ENCODE data around the gene CATSPER2.
"Not testable (repeated sequence)": the region's sequence is repeated elsewhere in the genome, so short reads cannot be mapped to it uniquely, and the experiment has no call there.

CATSPER2 gene

DNA sequence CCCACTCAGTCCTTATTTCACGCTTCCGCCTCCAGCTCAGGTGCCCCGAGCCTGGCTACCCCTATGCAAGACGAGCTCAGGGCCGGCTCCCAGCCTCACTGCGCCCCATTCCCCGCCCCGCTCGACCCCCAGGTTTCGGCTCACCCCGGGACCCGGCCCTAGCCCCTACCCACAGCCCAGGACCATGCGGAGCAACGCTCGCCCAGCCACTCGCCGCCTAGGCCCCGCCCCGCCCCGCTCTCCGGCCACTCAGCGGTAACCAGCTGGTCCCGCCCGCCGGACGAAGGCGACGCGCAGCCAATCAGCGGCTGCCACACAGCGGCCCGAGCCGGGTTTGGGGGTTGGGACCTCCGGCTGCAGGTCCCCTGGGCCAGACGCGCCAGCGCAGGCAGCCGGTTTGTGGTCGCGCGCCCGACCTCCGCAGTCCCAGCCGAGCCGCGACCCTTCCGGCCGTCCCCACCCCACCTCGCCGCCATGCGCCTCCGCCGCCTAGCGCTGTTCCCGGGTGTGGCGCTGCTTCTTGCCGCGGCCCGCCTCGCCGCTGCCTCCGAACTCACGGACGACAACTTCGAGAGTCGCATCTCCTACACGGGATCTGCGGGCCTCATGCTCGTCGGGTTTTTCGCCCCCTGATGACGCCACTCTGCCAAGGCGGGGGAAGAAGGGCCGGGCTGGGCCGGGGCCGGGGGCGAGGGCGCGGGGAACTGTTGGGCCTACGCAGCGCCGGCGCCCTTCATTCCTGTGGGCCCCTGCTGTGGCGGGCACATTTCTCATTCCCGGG, at the start of gene CATSPER2:
CATSPER2 (minus strand) TSS at position 196 of the 781 bp plus-strand sequence. CDS start 783 bp downstream, outside the sequence.
- no peak for DNase-seq (ENCODE audit: low spot score)

GRCh38 chr15:43693148-43694022, 44.7 kb upstream of the CATSPER2 start, which contains the start of gene CKMT1A:
TSS of gene CKMT1A (plus strand) at chr15:43693859. CDS start at chr15:43694051, 192 bp downstream.
- not testable (repeated sequence) for DNase-seq (ENCODE audit: low spot score)

DNA sequence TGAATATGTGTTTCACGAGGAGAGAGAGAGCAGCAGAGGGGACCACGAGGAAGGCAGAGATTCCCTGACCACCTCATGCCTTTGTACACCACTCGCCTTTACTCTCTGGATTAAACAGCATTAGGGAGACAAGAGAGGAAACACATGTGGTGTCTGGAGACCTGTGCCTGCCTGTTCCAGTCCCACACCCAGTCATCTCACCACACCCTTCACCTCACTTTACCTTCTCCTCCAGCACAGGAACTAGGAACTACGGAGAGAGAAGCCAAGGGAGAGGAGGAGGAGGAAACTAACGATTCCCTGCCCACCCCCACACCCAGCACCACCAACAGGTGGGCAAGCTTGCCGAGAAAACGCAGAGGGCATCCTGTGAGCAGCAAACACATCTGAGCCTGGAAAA, 44.0 kb upstream of the CATSPER2 start:
- DNase-seq (ENCODE audit: low spot score): not testable (repeated sequence)

- not testable (repeated sequence) for DNase-seq (ENCODE audit: low spot score)
These were observed 41.1 kb upstream of the CATSPER2 start for GRCh38 chr15:43689604-43690301.

- not testable (repeated sequence) for DNase-seq (ENCODE audit: low spot score)
These were observed 25.5 kb upstream of the CATSPER2 start for GRCh38 chr15:43674175-43674574.

DNA sequence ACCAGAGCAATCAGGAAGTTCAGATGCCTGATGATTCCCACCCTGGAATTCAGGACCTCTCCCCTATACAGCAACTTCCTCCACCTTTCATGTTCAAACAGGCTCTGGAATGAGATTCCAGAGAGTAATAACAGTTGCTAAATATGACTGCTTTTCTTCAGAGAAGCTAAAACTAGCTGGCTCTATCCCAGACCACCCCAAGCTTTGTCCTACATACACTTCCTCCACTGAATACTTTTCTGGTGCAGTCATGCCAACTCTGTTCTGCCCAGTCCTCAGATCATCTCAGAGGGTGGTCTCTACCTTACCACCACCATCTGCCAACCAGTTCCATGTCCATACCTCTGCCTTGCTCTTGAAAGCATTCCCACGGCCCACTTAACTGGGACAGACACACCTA, 17.5 kb upstream of the CATSPER2 start:
- DNase-seq (ENCODE audit: low spot score): not testable (repeated sequence)

DNA sequence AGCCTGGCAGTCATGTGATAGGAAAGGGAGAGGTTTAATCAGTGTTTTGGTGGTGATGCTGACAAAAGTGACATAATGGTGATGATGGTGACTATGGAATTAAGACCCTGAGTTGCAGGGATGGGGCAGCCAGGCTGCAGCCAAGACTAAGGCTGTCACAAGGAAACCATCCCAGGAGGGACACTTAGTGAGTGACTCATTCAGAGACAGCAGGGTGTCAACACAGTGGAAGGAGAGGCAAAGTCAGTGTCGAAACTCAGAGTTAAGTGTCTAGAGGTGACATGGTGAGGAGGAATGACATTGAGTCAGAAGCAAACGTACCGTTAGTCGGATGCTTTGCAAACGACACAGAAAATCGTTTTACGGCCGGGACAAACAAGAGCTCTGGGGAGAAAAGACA, 14.7 kb upstream of the CATSPER2 start:
- DNase-seq (ENCODE audit: low spot score): not testable (repeated sequence)

GRCh38 chr15:43662293-43662692, 13.6 kb upstream of the CATSPER2 start:
- DNase-seq (ENCODE audit: low spot score): not testable (repeated sequence)

GRCh38 chr15:43659727-43660126, 11.1 kb upstream of the CATSPER2 start:
- not testable (repeated sequence) for DNase-seq (ENCODE audit: low spot score)

DNA sequence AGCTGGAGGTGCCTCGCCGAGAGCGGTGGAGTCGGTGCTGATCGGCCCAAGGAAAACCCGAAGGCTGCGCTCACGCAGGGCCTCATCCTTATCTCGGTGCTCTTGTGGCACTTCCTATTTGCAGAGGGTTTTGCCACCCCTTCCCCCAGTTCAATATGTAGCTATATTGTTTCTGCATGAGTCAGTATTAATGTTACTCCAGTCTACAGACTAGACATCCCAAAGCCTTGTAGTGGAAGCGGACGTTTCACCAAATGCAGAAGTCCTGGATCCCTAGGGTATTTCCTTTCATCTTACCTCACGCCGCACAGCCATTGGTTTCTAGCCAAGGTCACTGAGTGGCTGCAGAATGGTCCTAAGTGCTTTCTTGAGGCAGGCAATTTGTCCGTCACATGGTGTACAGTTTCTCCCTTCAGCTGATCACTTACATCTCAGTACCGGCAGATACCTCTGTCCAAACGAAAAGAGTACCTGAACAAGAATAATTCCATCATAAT, 834 bp upstream of the CATSPER2 start:
- DNase-seq (ENCODE audit: low spot score): not testable (repeated sequence)

DNA sequence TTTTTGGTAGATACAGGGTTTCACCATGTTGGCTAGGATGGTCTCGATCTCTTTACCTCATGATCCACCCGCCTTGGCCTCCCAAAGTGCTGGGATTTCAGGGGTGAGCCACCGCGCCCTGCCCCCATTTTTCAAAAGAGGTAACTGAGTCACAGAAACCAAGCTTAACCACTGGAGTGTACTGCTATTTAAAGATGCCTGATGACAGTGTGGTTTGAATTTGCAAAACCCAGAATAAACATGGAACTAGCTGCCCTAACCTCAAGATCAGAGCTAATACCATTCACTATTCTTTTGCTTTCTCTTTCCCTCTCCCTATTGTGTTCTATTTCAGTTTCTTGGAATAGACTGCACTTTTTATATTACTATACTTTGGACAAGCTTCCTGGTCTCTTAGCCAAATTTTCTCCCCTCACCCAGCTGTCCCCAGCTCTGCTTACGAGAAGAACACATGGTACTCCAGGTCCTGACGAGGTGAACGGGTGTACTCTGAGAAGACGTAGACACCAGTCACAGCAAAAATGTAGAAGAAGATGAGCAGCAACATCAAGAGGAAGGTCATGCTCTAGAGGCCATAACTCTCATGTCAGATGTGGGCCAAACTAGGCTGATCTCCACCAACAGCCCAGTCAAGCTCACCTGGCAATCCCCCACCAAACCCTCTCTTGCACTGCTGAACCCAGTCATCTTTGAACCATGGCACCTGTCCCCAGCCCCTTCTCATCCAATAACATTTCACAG, 10.0 kb downstream of the CATSPER2 start:
- DNase-seq (ENCODE audit: low spot score): not testable (repeated sequence)

- not testable (repeated sequence) for DNase-seq (ENCODE audit: low spot score)
These were observed 21.7 kb downstream of the CATSPER2 start for GRCh38 chr15:43626937-43627336.

DNA sequence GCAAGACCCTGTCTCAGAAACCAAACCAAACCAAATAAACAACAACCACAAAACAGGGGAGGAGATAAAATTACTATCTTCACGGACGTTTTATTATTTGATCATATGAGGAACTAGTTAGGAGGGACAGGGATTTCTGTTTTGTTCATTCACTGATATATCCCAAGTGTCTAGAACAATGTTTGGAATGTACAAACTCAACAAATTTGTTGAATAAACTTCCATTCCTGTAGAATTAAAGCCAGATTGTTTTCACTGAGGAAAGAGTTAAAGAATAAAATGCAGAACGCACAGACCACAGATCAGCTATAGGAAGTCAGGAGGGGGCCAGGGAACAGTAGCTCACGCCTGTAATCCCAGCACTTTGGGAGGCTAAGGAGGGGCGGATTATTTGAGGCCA, 23.5 kb downstream of the CATSPER2 start:
- DNase-seq (ENCODE audit: low spot score): no peak

GRCh38 chr15:43622068-43622799, 26.4 kb downstream of the CATSPER2 start:
- peak; percentile 18 for DNase-seq (ENCODE audit: low spot score)

DNA sequence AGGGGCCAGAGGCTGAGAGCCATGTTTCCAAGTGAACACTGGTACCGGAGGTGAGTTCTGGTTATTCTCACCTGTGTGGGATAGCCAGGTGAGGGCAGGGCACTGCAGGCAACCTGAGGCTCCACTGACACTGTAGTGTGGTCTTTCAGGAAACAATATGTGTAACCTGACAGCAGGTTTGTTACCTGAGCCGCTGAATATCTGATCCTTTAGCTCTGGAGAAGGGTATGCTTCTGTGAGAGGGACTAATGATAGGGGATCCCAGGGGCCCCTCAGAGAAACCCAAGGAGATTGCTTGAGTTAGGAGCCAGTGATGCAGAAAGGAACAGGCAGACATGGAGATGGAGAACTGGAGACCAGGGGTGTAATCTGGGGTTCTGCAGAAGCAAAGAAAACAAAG, 29.9 kb downstream of the CATSPER2 start, which contains the start of gene STRC:
STRC (minus strand) TSS at position 101 of the 400 bp plus-strand sequence; CDS start at position 23, 78 bp downstream.
- DNase-seq (ENCODE audit: low spot score): not testable (repeated sequence)

DNA sequence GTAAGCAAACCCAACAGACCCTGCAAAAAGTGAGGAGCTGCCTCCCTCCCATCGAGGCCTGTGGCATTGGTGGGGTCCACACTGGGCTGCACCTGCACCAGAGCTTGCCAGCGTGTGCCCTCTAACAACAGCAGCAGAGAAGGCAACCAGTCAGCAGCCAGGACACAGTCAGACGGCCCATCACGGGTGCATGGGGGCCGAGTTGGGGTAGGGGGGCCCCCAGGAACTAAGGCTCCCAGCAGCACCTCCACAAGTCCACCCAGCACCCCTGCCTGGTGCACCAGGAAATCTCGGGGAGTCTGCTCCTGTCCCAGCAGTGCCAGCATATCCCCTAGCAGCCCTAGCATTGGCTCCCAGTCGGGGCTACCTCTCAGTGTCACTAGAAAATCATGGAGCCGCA, 30.9 kb downstream of the CATSPER2 start:
- DNase-seq (ENCODE audit: low spot score): not testable (repeated sequence)

DNA sequence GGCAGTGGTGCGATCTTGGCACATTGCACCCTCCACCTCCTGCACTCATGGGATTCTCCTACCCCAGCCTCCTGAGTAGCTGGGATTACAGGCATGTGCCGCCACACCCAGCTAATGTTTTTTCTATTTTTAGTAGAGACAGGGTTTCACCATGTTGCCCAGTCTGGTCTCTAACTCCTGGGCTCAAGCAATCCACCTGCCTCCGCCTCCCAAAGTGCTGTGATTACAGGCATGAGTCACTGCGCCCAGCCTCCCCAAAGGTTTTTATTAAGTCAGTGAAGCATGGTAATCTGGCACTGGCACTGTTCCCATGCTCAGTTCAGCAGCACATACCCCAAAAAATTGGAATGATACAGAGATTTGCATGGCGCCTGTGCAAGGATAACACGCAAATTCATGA, 46.4 kb downstream of the CATSPER2 start:
- peak; percentile 34 for DNase-seq (ENCODE audit: low spot score)

DNA sequence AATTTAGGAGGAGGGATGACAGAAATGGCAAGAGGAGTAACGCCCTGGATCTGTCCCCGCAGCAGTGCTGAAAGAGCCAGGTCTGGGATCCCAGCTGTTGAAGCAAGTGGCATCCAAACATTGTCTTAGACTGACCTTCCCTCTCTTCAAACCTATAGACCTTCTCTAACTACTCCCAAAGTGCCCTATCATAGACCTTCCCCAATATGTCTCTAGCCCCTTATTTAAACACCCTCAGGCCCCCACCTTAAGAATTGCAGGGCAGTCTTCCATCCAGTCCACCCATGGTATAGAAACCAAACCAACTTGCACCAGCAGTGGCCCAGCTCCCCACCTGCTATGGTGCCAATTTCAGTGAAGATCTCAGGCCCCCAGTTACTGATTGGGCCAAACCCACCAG, 48.4 kb downstream of the CATSPER2 start:
- DNase-seq (ENCODE audit: low spot score): not testable (repeated sequence)

GRCh38 chr15:43599131-43599530, 49.5 kb downstream of the CATSPER2 start:
- not testable (repeated sequence) for DNase-seq (ENCODE audit: low spot score)
